Liver (tissue), 9 donors: ENCODE measurements around the gene SH3PXD2A. TPM values are rescaled to one million over a fixed set of nuclear protein-coding genes. Genes with fewer than 3 reads are reported as not detected.

ENCODE experiments used
- DNase-seq: peaks from one replicate; pipeline ENCODE4 v3.0.0-alpha.2; 2017; ENCODE audit warnings: low spot score
- H3K27ac ChIP-seq, 2 donors: one replicate each; pipeline ENCODE4 v1.7.0; 2013; ENCODE audit warnings: inconsistent platforms in 2 of 2, low read length in 2 of 2, control low read depth in 1 of 2, low read depth in 1 of 2, mild to moderate bottlenecking in 1 of 2
- H3K27me3 ChIP-seq, 4 donors: one replicate each; pipeline versions ENCODE4 v1.6.1 to v1.7.0; 2013; ENCODE audit warnings: low read length in 3 of 4, inconsistent platforms in 1 of 4, mild to moderate bottlenecking in 1 of 4, moderate library complexity in 1 of 4; ENCODE audit not compliant: control insufficient read depth in 4 of 4, insufficient read depth in 4 of 4
- H3K36me3 ChIP-seq, 4 donors: one replicate each; pipeline versions ENCODE4 v1.6.1 to v1.7.0; 2013; ENCODE audit warnings: low read length in 3 of 4, mild to moderate bottlenecking in 3 of 4, low read depth in 1 of 4, moderate library complexity in 1 of 4; ENCODE audit not compliant: control insufficient read depth in 4 of 4, insufficient read depth in 3 of 4
- H3K4me1 ChIP-seq, 4 donors: one replicate each; pipeline versions ENCODE4 v1.6.1 to v1.7.0; 2013; ENCODE audit warnings: low read length in 3 of 4, mild to moderate bottlenecking in 3 of 4, moderate library complexity in 1 of 4; ENCODE audit not compliant: control insufficient read depth in 4 of 4, insufficient read depth in 4 of 4
- H3K4me3 ChIP-seq, 3 donors: one replicate each; pipeline versions ENCODE4 v1.6.1 to v1.7.0; 2013; ENCODE audit warnings: low read length in 3 of 3, control low read depth in 1 of 3, low read depth in 1 of 3, mild to moderate bottlenecking in 1 of 3
- H3K9ac ChIP-seq, 2 donors: one replicate each; pipeline ENCODE4 v1.7.0; 2013; ENCODE audit warnings: low read length in 2 of 2, mild to moderate bottlenecking in 2 of 2, moderate library complexity in 2 of 2, control low read depth in 1 of 2, low read depth in 1 of 2
- H3K9me3 ChIP-seq, 4 donors: one replicate each; pipeline versions ENCODE4 v1.6.1 to v1.7.0; 2013; ENCODE audit warnings: low read length in 3 of 4; ENCODE audit not compliant: control insufficient read depth in 4 of 4
- ATF3 ChIP-seq: IDR thresholded peaks from 2 replicates; pipeline ENCODE4 v1.6.1; 2016; ENCODE audit warnings: antibody characterized with exemption
- CTCF ChIP-seq: fragments of 150-350 bp; IDR thresholded peaks from 2 replicates; pipeline ENCODE4 v1.5.1; 2017; ENCODE audit warnings: improper control_type of control experiment, low read depth, low read length; ENCODE audit not compliant: missing input control
- EGR1 ChIP-seq, 2 donors: IDR thresholded peaks; 2 replicates each; pipeline ENCODE4 v1.6.1; 2016 to 2018; ENCODE audit warnings: antibody characterized with exemption in 2 of 2, low read depth in 2 of 2
- FOXA1 ChIP-seq: IDR thresholded peaks from 2 replicates; pipeline ENCODE4 v1.6.1; 2016; ENCODE audit warnings: antibody characterized with exemption
- FOXA2 ChIP-seq: IDR thresholded peaks from 2 replicates; pipeline ENCODE4 v1.6.1; 2016; ENCODE audit warnings: antibody characterized with exemption
- GABPA ChIP-seq, 2 donors: IDR thresholded peaks in 1 of 2; conservative IDR thresholded peaks in 1 of 2; 2 replicates each; pipeline ENCODE4 v1.6.1; 2016; ENCODE audit warnings: antibody characterized with exemption in 2 of 2, mild to moderate bottlenecking in 1 of 2, moderate library complexity in 1 of 2
- HNF4A ChIP-seq, 2 donors: conservative IDR thresholded peaks; 2 replicates each; pipeline ENCODE4 v1.6.1; 2016; ENCODE audit warnings: antibody characterized with exemption in 2 of 2, mild to moderate bottlenecking in 2 of 2
- HNF4G ChIP-seq: IDR thresholded peaks from 2 replicates; pipeline ENCODE4 v1.6.1; 2016; ENCODE audit warnings: antibody characterized with exemption
- JUND ChIP-seq, 2 donors: IDR thresholded peaks; 2 replicates each; pipeline ENCODE4 v1.6.1; 2016; ENCODE audit warnings: antibody characterized with exemption in 2 of 2
- MAX ChIP-seq: IDR thresholded peaks from 2 replicates; pipeline ENCODE4 v1.6.1; 2016; ENCODE audit warnings: antibody characterized with exemption
- NR2F2 ChIP-seq: IDR thresholded peaks from 2 replicates; pipeline ENCODE4 v1.6.1; 2016; ENCODE audit warnings: antibody characterized with exemption
- RAD21 ChIP-seq, 2 donors: IDR thresholded peaks; 2 replicates each; pipeline ENCODE4 v1.6.1; 2016; ENCODE audit warnings: antibody characterized with exemption in 2 of 2, mild to moderate bottlenecking in 2 of 2
- REST ChIP-seq: IDR thresholded peaks from 2 replicates; pipeline ENCODE4 v1.6.1; 2016; ENCODE audit warnings: antibody characterized with exemption, mild to moderate bottlenecking
- RXRA ChIP-seq, 2 donors: IDR thresholded peaks; 2 replicates each; pipeline ENCODE4 v1.6.1; 2017 to 2018; ENCODE audit warnings: antibody characterized with exemption in 2 of 2, mild to moderate bottlenecking in 1 of 2
- SP1 ChIP-seq: IDR thresholded peaks from 2 replicates; pipeline ENCODE4 v1.6.1; 2018; ENCODE audit warnings: antibody characterized with exemption, mild to moderate bottlenecking
- TAF1 ChIP-seq: conservative IDR thresholded peaks from 2 replicates; pipeline ENCODE4 v1.6.1; 2016; ENCODE audit warnings: antibody characterized with exemption, mild to moderate bottlenecking
- YY1 ChIP-seq: IDR thresholded peaks from 2 replicates; pipeline ENCODE4 v1.6.1; 2016; ENCODE audit warnings: antibody characterized with exemption, mild to moderate bottlenecking
- ZBTB33 ChIP-seq: IDR thresholded peaks from 2 replicates; pipeline ENCODE4 v1.6.1; 2016; ENCODE audit warnings: antibody characterized with exemption
- WGBS: extraction: QIAGEN DNeasy Blood & Tissue Kit; methylation state at CpG from one replicate; pipeline ENCODE4 v1.1.7; 2013; 5-methylcytosine and 5-hydroxymethylcytosine counted together
- polyA plus RNA-seq, 2 donors: library from polyadenylated mRNA; stranded (reverse) in 1 of 2; unstranded in 1 of 2; fragments of 200-250 nt in 1 of 2; fragments of >200 nt in 1 of 2; fragmentation: Nextera tagmentation in 1 of 2; extraction: Ambion mirVana in 1 of 2; gene quantifications; one replicate each; pipeline versions ENCODE4 v1.2.1 to v1.2.3, GENCODE V29; 2013 to 2015
- total RNA-seq, 2 donors: library from RNA; depleted of rRNA; stranded (reverse); fragments of >200 nt; gene quantifications; one replicate each; pipeline ENCODE4 v1.2.3, GENCODE V29; 2014
- donor health status: healthy.
- donor health status: healthy.
- donor health status: healthy.
- donor health status: healthy.
- donor health status: healthy.

Gene SH3PXD2A
- total and polyA plus RNA-seq, 4 donors: 0.82 to 5.5 (median 3.9) TPM

- H3K9ac ChIP-seq: no peak overlapping the region
- H3K4me1 ChIP-seq: peaks cover 13 to 18% (median 18%) of the 10 kb centered on the region in 4 donors
- WGBS: 91% methylated on average over 17 of the region's 17 CpGs
- TF ChIP-seq NR2F2 (no peak), MAX (no peak), TAF1 (no peak), GABPA (IDR thresholded peaks at IDR 0.05 in 1 of 2, conservative IDR thresholded peaks at IDR 0.05 in 1 of 2) (no peak), ZBTB33 (no peak), HNF4A (conservative IDR thresholded peaks at IDR 0.05) (no peak), EGR1 (IDR thresholded peaks at IDR 0.05; ENCODE audit: low read depth in 2 of 2) (no peak), SP1 (no peak), RAD21 (IDR thresholded peaks at IDR 0.05) (no peak), CTCF (no peak), JUND (IDR thresholded peaks at IDR 0.05) (no peak)
- DNase-seq: no peak
- H3K27ac ChIP-seq: no peak overlapping the region
- no peaks in the 10 kb centered on the region for H3K27me3 ChIP-seq
- no peak overlapping the region for H3K4me3 ChIP-seq
- no peaks in the 10 kb centered on the region for H3K9me3 ChIP-seq
- H3K36me3 ChIP-seq: peaks cover 12 to 50% (median 33%) of the 10 kb centered on the region in 4 donors
Observed at GRCh38 chr10:103612462-103613365, 242.7 kb downstream of the SH3PXD2A start.

GRCh38 chr10:103610921-103611511 is 244.4 kb downstream of the SH3PXD2A start:
- Histone ChIP-seq H3K4me1 (peaks cover under 1 to 1% (median 1%) of the 10 kb centered on the region in 4 donors), H3K9me3 (no peaks in the 10 kb centered on the region), H3K27me3 (no peaks in the 10 kb centered on the region), H3K27ac (no peak overlapping the region), H3K9ac (no peak overlapping the region), H3K4me3 (no peak overlapping the region), H3K36me3 (peaks cover 12 to 50% (median 31%) of the 10 kb centered on the region in 4 donors)
- DNase-seq: no peak
- 90% methylated on average over 9 of the region's 9 CpGs for WGBS
- TF ChIP-seq SP1: no peak
- TF ChIP-seq RAD21 (IDR thresholded peaks at IDR 0.05): no peak
- no peak for TF ChIP-seq JUND (IDR thresholded peaks at IDR 0.05)
- TF ChIP-seq RXRA (IDR thresholded peaks at IDR 0.05): no peak
- no peak for TF ChIP-seq HNF4A (conservative IDR thresholded peaks at IDR 0.05)
- no peak for TF ChIP-seq TAF1
- TF ChIP-seq HNF4G: no peak
- TF ChIP-seq GABPA (IDR thresholded peaks at IDR 0.05 in 1 of 2, conservative IDR thresholded peaks at IDR 0.05 in 1 of 2): no peak
- no peak for TF ChIP-seq CTCF
- no peak for TF ChIP-seq YY1
- TF ChIP-seq MAX: no peak
- TF ChIP-seq FOXA2: no peak
- no peak for TF ChIP-seq REST
- no peak for TF ChIP-seq NR2F2
- no peak for TF ChIP-seq FOXA1
- no peak for TF ChIP-seq EGR1 (IDR thresholded peaks at IDR 0.05; ENCODE audit: low read depth in 2 of 2)
- TF ChIP-seq ATF3: no peak
